Smooth muscle cell (in vitro differentiated cells): ENCODE data around the gene JPT2. TPM values are rescaled to one million over a fixed set of nuclear protein-coding genes. Genes with fewer than 3 reads are reported as not detected.

Experiments
- DNase-seq: peaks from one replicate; lab custom pipeline; 2025; ENCODE audit not compliant: unreplicated experiment; lab: John Stamatoyannopoulos, UW
- H2AFZ ChIP-seq: fragments of 200-600 bp; sonication (generic); 2 replicates; pipeline ENCODE4 v1.6.0; 2016; ENCODE audit warnings: antibody characterized with exemption, low read depth, mild to moderate bottlenecking
- H3F3A ChIP-seq: fragments of 200-600 bp; sonication (generic); 2 replicates; pipeline ENCODE4 v1.6.0; 2017; ENCODE audit warnings: antibody characterized with exemption, low read depth
- H3K27ac ChIP-seq: fragments of 200-600 bp; sonication (generic); 2 replicates; pipeline ENCODE4 v1.5.1; 2016; ENCODE audit warnings: low read depth, mild to moderate bottlenecking
- H3K27me3 ChIP-seq: fragments of 200-600 bp; sonication (generic); 2 replicates; pipeline ENCODE4 v1.6.1; 2016; ENCODE audit warnings: low read depth, mild to moderate bottlenecking
- H3K36me3 ChIP-seq: fragments of 200-600 bp; sonication (generic); 2 replicates; pipeline ENCODE4 v1.5.1; 2016; ENCODE audit warnings: low read depth
- H3K4me1 ChIP-seq: fragments of 200-600 bp; sonication (generic); 2 replicates; pipeline ENCODE4 v1.5.1; 2016; ENCODE audit warnings: low read depth
- H3K4me2 ChIP-seq: fragments of 200-600 bp; sonication (generic); 2 replicates; pipeline ENCODE4 v1.6.0; 2016; ENCODE audit warnings: mild to moderate bottlenecking
- H3K4me3 ChIP-seq: fragments of 200-600 bp; sonication (generic); 2 replicates; pipeline ENCODE4 v1.5.1; 2016; ENCODE audit warnings: mild to moderate bottlenecking
- H3K79me2 ChIP-seq: fragments of 200-600 bp; sonication (generic); 2 replicates; pipeline ENCODE4 v1.6.0; 2016; ENCODE audit warnings: low read depth, mild to moderate bottlenecking
- H3K9ac ChIP-seq: fragments of 200-600 bp; sonication (generic); 2 replicates; pipeline ENCODE4 v1.6.0; 2016; ENCODE audit warnings: low read depth
- H3K9me3 ChIP-seq: fragments of 200-600 bp; sonication (generic); replicated peaks from 2 replicates; pipeline ENCODE4 v1.5.1; 2016; ENCODE audit warnings: low read depth
- H4K20me1 ChIP-seq: fragments of 200-600 bp; sonication (generic); 2 replicates; pipeline ENCODE4 v1.6.0; 2016; ENCODE audit warnings: low read depth
- WGBS: methylation state at CpG from one replicate; pipeline ENCODE4 v1.1.7; 2016; ENCODE audit warnings: low lambda C conversion rate; 5-methylcytosine and 5-hydroxymethylcytosine counted together
- polyA plus RNA-seq: library from polyadenylated mRNA; unstranded; fragments of >200 nt; fragmentation: Nextera tagmentation; extraction: Ambion mirVana; gene quantifications from 2 replicates; pipeline ENCODE4 v1.2.1, GENCODE V29; 2016
- total RNA-seq: library from RNA; depleted of rRNA; stranded (reverse); fragments of >200 nt; gene quantifications from 2 replicates; pipeline ENCODE4 v1.2.3, GENCODE V29; 2014
- TF ChIP-seq, protein P1 (sequence below): fragments of 200-600 bp; sonication (generic); IDR thresholded peaks from 2 replicates; pipeline ENCODE4 v1.5.1; 2017; ENCODE audit warnings: borderline replicate concordance, mild to moderate bottlenecking, antibody characterized with exemption; ENCODE audit not compliant: insufficient read depth, poor library complexity, severe bottlenecking

JPT2 gene
- total and polyA plus RNA-seq, 2 experiments from 2014 or later = 7.2 to 28.6 TPM

GRCh38 chr16:1662543-1662942, 15.5 kb upstream of the JPT2 start:
- Histone ChIP-seq H3K4me3 (no peak overlapping the region), H3K79me2 (no peaks in the 10 kb centered on the region), H3K4me2 (no peak overlapping the region), H3K36me3 (peaks cover 7% of the 10 kb centered on the region), H3K9me3 (no peaks in the 10 kb centered on the region), H2AFZ (no peak overlapping the region), H3F3A (no peaks in the 10 kb centered on the region), H3K9ac (no peak overlapping the region), H4K20me1 (peaks cover 4% of the 10 kb centered on the region), H3K27me3 (no peaks in the 10 kb centered on the region), H3K27ac (no peak overlapping the region), H3K4me1 (no peaks in the 10 kb centered on the region)
- DNase-seq = no peak
- TF ChIP-seq, protein P1, sequence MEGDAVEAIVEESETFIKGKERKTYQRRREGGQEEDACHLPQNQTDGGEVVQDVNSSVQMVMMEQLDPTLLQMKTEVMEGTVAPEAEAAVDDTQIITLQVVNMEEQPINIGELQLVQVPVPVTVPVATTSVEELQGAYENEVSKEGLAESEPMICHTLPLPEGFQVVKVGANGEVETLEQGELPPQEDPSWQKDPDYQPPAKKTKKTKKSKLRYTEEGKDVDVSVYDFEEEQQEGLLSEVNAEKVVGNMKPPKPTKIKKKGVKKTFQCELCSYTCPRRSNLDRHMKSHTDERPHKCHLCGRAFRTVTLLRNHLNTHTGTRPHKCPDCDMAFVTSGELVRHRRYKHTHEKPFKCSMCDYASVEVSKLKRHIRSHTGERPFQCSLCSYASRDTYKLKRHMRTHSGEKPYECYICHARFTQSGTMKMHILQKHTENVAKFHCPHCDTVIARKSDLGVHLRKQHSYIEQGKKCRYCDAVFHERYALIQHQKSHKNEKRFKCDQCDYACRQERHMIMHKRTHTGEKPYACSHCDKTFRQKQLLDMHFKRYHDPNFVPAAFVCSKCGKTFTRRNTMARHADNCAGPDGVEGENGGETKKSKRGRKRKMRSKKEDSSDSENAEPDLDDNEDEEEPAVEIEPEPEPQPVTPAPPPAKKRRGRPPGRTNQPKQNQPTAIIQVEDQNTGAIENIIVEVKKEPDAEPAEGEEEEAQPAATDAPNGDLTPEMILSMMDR = no peak
- 97% methylated on average over 20 of the region's 20 CpGs for WGBS

GRCh38 chr16:1665829-1666228, 12.2 kb upstream of the JPT2 start:
- H3K4me2 ChIP-seq = no peak overlapping the region
- peaks cover 10% of the 10 kb centered on the region for H3K36me3 ChIP-seq
- H3K4me3 ChIP-seq = no peak overlapping the region
- no peak for DNase-seq
- TF ChIP-seq, protein P1 = no peak
- no peaks in the 10 kb centered on the region for H3K9me3 ChIP-seq
- no peaks in the 10 kb centered on the region for H3K4me1 ChIP-seq
- H2AFZ ChIP-seq = no peak overlapping the region
- WGBS = 100% methylated on average over 7 of the region's 15 CpGs
- no peak overlapping the region for H3K27ac ChIP-seq
- H4K20me1 ChIP-seq = no peaks in the 10 kb centered on the region
- no peak overlapping the region for H3K9ac ChIP-seq
- no peaks in the 10 kb centered on the region for H3K79me2 ChIP-seq
- no peaks in the 10 kb centered on the region for H3F3A ChIP-seq
- H3K27me3 ChIP-seq = no peaks in the 10 kb centered on the region

DNA sequence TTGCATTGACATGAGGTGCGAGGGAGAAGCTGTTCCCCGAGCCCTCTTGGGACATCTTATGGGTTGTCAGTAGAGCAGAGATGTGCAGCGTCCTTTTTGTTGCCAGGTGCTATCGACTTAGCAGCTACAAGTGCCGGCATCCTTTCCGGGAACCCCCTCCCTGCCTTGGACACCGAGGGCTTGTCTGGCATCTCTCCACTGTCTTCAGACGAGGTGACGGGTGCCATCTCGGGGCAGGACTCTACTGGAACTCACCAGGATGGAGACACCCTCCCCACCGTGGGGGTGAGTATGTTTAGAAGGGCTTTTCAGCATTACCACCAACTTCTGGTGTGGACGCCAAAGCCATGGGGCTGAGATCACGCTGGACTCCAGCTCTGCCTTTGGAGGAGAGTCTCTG, 11.8 kb upstream of the JPT2 start:
- Histone ChIP-seq H3K9me3 (no peaks in the 10 kb centered on the region), H3K4me3 (no peak overlapping the region), H3K4me2 (no peak overlapping the region), H3K79me2 (no peaks in the 10 kb centered on the region), H4K20me1 (no peaks in the 10 kb centered on the region), H3K27me3 (no peaks in the 10 kb centered on the region), H3K9ac (no peak overlapping the region), H3K36me3 (peaks cover 10% of the 10 kb centered on the region), H3K27ac (no peak overlapping the region), H3F3A (no peaks in the 10 kb centered on the region), H2AFZ (no peak overlapping the region), H3K4me1 (no peaks in the 10 kb centered on the region)
- TF ChIP-seq, protein P1 = no peak
- WGBS = 97% methylated on average over 13 of the region's 13 CpGs
- DNase-seq = no peak

- H3K9me3 ChIP-seq = no peaks in the 10 kb centered on the region
- no peak overlapping the region for H2AFZ ChIP-seq
- no peaks in the 10 kb centered on the region for H3F3A ChIP-seq
- H3K27ac ChIP-seq = no peak overlapping the region
- DNase-seq = no peak
- peaks cover 10% of the 10 kb centered on the region for H3K36me3 ChIP-seq
- no peaks in the 10 kb centered on the region for H3K4me1 ChIP-seq
- H3K9ac ChIP-seq = no peak overlapping the region
- H3K4me2 ChIP-seq = no peak overlapping the region
- WGBS = 95% methylated on average over 8 of the region's 8 CpGs
- no peaks in the 10 kb centered on the region for H3K27me3 ChIP-seq
- H4K20me1 ChIP-seq = no peaks in the 10 kb centered on the region
- no peaks in the 10 kb centered on the region for H3K79me2 ChIP-seq
- TF ChIP-seq, protein P1 = no peak
- H3K4me3 ChIP-seq = no peak overlapping the region
Measured at GRCh38 chr16:1667271-1667670, 10.8 kb upstream of the JPT2 start.
